HG02852 (cell line): Measurements from ENCODE around the gene OR11H6.
"Not testable (repeated sequence)": the region's sequence is repeated elsewhere in the genome, so short reads cannot be mapped to it uniquely, and the experiment has no call there.

Experiments used
- ATAC-seq: cut with Tn5 transposase; IDR thresholded peaks from one replicate; pipeline ENCODE4 v1.9.1; 2021; ENCODE audit warnings: mild to moderate bottlenecking, moderate library complexity; ENCODE audit not compliant: unreplicated experiment

The OR11H6 gene, protein sequence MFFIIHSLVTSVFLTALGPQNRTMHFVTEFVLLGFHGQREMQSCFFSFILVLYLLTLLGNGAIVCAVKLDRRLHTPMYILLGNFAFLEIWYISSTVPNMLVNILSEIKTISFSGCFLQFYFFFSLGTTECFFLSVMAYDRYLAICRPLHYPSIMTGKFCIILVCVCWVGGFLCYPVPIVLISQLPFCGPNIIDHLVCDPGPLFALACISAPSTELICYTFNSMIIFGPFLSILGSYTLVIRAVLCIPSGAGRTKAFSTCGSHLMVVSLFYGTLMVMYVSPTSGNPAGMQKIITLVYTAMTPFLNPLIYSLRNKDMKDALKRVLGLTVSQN

GRCh38 chr14:20223410-20223809 lies at the start of gene OR11H6:
OR11H6 (plus strand) TSS chr14:20223710; CDS start chr14:20223710, 0 bp downstream.
- ATAC-seq, result no peak

- not testable (repeated sequence) for ATAC-seq
These were observed 49.3 kb upstream of the OR11H6 start for GRCh38 chr14:20174205-20174604.

DNA sequence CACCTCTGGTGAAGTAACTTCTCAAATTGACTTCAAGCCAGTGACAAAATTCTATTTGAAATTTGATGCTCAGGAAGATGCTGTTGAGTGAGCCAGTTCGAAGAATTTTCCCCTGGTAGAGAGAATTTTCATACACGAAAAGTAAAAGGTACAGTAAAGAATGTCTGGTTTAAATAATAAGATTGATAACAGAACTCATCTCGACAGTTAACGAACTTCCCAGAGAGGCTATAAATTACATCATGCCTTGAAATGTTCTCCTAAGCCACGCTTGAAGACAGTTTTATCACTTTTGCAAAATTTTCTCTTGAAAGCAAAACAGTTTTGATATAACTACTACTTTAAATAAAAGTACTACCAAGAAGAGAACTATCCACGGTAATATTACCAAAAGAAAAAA lies 47.2 kb upstream of the OR11H6 start:
- no peak for ATAC-seq

GRCh38 chr14:20177433-20177974 lies 46.0 kb upstream of the OR11H6 start:
- ATAC-seq, result no peak

DNA sequence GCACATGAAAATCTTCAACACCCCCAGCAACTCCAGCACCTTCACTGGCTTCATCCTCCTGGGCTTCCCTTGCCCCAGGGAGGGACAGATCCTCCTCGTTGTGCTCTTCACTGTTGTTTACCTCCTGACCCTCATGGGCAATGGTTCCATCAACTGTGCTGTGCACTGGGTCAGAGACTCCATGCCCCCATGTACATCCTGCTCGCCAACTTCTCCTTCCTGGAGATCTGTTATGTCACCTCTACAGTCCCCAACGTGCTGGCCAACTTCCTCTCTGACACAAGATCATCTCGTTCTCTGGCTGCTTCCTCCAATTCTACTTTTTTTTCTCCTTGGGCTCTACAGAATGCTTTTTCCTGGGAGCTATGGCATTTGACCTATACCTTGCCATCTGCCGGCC lies 44.3 kb upstream of the OR11H6 start:
- ATAC-seq, result no peak

DNA sequence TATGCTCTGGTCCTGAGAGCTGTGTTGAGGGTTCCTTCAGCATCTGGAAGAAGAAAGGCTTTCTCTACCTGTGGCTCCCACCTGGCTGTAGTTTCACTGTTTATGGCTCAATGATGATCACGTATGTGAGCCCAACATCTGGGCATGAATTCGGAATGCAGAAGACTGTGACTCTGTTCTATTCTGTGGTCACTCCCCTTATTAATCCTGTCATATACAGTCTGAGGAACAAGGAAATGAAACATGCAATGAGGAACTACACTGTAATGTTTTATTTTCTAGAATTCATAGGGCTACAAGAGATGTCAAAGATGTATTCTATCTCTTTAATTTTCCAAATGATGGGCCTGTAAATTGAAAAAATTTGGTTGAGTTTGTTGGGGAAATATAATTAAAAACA lies 43.6 kb upstream of the OR11H6 start:
- ATAC-seq, result no peak

DNA sequence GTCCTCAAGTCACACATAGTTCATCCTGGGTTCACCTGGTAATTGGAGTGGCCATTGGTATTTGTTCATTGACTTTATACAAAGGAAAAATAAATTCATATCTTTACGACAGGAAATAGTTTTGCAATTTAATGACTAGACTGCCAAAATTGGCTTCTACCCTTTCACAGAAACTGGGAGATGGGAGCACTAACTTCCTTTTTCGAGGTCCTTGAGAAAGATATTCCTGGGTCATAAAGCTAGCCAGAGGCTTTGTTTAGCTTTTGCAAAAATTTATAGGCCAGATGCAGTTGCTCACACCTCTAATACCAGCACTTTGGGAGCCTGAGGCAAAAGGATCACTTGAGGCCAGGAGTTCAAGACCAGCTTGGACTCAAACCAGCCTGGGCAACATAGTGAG lies 43.0 kb upstream of the OR11H6 start:
- ATAC-seq, result no peak

DNA sequence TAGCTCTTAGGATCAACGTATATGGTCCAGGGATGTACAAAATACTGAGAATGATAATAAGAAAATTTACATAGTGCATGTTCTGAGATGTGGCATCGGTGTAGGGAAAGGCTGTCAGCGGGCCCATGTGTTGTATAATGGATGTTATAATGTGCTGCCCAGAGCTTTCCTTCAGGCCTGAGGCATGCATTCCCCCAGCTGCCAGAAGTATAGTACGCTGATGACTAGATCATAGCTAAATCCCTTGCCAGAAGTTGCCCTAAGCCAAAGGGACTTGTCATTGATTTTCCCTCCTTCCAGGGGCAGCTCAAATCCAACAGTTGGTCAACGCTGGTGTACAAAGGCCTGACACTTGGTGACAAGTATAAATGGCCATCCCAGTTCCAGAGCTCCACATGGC lies 39.3 kb upstream of the OR11H6 start:
- no peak for ATAC-seq

GRCh38 chr14:20190596-20190995 lies 32.9 kb upstream of the OR11H6 start, which contains the start of gene OR11G2:
OR11G2 (plus strand) TSS chr14:20190896; CDS start chr14:20197438, 6,542 bp downstream.
- ATAC-seq, result no peak

- ATAC-seq, result no peak
These were observed 32.1 kb upstream of the OR11H6 start for GRCh38 chr14:20191396-20191795.

DNA sequence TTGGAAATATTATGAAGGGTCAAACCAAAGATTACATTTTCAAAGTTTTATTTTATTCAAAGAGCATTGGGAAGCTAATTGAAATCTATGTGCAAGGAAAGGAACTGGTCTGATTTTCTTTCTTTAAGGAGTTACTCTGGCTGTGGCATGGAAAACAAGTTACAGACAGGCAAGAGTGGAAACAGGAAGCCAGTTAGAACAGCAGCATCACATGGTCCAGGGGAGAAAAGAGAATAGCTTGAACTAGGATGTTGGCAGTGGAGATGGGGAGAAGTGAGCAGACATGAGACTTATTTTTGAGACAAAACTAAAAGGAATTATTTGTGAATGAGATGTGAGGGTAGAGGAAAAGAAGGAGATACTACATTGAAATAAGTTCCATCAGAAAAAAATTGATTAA lies 29.4 kb upstream of the OR11H6 start:
- ATAC-seq, result no peak

DNA sequence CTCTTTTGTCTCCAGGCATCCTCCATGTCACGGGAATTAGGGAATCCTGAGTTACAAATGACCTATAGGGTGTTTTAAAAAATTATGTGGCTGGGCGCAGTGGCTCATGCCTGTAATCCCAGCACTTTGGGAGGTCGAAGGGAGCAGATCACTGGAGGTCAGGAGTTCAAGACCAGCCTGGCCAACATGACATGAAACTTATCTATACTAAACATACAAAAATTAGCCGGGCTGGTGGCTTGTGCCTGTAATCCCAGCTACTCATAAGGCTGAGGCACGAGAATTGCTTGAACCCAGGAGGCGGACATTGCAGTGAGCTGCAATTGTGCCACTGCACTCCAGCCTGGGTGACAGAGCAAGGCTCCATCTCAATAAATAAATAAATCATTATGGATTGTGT lies 28.3 kb upstream of the OR11H6 start:
- ATAC-seq, result not testable (repeated sequence)

DNA sequence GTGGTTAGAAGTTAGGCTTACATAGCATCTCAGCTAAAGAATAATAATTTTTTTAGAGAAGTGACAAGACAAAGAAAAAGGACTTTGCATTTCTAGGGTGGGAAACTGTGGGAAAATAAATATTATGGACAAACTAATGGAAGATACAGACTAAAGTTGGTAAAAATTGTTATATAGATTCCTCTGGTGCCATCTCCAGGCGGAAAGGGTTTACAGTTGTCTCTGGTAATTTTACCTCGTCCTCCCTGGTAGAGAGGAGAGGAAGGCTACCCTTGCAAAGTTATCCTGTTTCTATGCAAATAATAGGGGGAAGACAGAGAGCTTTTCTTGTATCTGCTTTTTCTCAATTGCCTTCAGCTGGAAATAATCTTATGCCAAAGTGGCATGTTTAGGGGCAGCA lies 27.6 kb upstream of the OR11H6 start:
- ATAC-seq, result no peak

DNA sequence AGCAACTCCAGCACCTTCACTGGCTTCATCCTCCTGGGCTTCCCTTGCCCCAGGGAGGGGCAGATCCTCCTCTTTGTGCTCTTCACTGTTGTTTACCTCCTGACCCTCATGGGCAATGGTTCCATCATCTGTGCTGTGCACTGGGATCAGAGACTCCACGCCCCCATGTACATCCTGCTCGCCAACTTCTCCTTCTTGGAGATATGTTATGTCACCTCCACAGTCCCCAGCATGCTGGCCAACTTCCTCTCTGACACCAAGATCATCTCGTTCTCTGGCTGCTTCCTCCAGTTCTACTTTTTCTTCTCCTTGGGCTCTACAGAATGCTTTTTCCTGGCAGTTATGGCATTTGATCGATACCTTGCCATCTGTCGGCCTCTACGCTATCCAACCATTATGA lies 26.1 kb upstream of the OR11H6 start:
- no peak for ATAC-seq

DNA sequence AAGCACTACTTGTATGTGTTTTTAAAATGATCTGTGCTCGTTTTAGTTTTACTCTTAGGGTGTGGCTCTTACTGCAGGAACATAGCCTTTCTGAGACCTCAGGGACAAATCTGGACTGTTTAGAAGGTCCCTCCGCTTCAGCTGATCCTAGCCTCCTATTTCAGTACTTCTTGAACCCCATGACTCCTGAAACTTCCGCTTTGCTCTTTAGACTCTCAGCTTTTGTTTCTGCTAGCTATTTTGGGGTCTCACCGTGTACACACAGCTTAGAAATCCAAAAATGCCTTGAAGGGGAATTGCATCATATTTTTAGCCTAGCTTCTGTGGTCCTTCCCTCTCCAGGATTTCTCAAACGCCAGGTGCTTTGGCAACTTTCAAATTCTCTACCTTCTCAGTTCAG lies 24.5 kb upstream of the OR11H6 start:
- no peak for ATAC-seq

GRCh38 chr14:20204721-20205120 lies 18.8 kb upstream of the OR11H6 start:
- ATAC-seq, result no peak

DNA sequence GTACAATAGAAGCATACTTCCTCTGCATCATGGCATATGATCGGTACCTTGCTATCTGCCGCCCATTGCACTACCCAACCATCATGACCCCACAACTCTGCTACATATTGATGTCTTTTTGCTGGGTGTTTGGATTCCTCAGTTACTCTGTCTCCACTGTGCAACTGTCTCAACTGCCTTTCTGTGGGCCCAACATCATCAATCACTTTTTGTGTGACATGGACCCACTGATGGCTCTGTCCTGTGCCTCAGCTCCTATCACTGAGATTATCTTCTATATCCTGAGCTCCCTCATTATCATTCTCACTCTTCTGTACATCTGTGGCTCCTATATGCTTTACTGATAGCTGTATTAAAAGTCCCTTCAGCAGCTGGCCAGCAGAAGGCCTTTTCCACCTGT lies 13.9 kb upstream of the OR11H6 start:
- no peak for ATAC-seq

DNA sequence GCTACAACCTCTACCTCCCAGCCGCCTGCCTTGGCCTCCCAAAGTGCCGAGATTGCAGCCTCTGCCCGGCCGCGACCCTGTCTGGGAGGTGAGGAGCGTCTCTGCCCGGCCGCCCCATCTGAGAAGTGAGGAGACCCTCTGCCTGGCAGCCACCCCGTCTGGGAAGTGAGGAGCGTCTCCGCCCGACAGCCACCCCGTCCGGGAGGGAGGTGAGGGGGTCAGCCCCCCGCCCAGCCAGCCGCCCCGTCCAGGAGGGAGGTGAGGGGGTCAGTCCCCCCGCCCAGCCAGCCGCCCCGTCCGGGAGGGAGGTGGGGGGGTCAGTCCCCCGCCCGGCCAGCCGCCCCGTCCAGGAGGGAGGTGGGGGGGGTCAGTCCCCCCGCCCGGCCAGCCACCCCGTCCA lies 11.1 kb upstream of the OR11H6 start:
- ATAC-seq, result not testable (repeated sequence)

- ATAC-seq, result no peak
These were observed 8.3 kb upstream of the OR11H6 start for GRCh38 chr14:20215196-20215595.

- ATAC-seq, result no peak
These were observed 4.5 kb upstream of the OR11H6 start for GRCh38 chr14:20219033-20219432.

DNA sequence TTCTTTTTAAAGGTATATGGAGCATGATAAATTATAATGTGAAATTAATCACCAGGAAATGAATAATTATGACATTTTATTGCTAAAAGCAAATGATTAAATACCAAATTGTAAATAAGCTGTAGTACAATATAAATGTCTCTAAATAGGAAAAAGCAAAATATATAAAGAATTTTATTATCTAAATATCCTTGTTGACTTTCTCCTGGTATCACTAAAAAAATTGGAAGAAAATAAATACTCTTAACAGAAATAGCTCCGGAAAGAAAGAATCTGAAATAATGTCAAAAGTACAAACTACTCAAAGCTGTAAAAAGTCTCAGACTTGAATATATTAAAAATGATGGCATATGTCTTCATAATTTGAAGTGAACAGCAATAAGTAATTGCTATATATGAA lies 5.2 kb downstream of the OR11H6 start, which contains the start of gene OR11H7:
Gene OR11H7 (plus strand): TSS at position 301 of the 400 bp plus-strand sequence.
- ATAC-seq, result no peak

GRCh38 chr14:20235415-20235814 lies 11.9 kb downstream of the OR11H6 start:
- not testable (repeated sequence) for ATAC-seq
